HG02798 (cell line): Measurements from ENCODE around the gene TEX10.

Experiments used
- ATAC-seq: cut with Tn5 transposase; IDR thresholded peaks from one replicate; pipeline ENCODE4 v1.9.1; 2021; ENCODE audit warnings: mild to moderate bottlenecking; ENCODE audit not compliant: unreplicated experiment, poor library complexity

TEX10 gene

GRCh38 chr9:100287186-100287585 is 65.6 kb downstream of the TEX10 start:
- no peak for ATAC-seq

GRCh38 chr9:100286257-100286656 is 66.5 kb downstream of the TEX10 start:
- no peak for ATAC-seq

GRCh38 chr9:100285601-100286000 is 67.1 kb downstream of the TEX10 start:
- no peak for ATAC-seq

GRCh38 chr9:100285080-100285479 is 67.7 kb downstream of the TEX10 start:
- no peak for ATAC-seq

GRCh38 chr9:100284247-100284646 is 68.5 kb downstream of the TEX10 start:
- no peak for ATAC-seq

- no peak for ATAC-seq
Observed at GRCh38 chr9:100282388-100282719, 70.4 kb downstream of the TEX10 start.

- ATAC-seq = no peak
Observed at GRCh38 chr9:100281676-100282387, 70.9 kb downstream of the TEX10 start.

GRCh38 chr9:100281066-100281465 is 71.7 kb downstream of the TEX10 start:
- ATAC-seq = no peak

- ATAC-seq = no peak
Observed at GRCh38 chr9:100277166-100277979, 75.4 kb downstream of the TEX10 start.

GRCh38 chr9:100269656-100270055 is 83.1 kb downstream of the TEX10 start:
- ATAC-seq = no peak

- ATAC-seq = no peak
Observed at GRCh38 chr9:100268271-100268670, 84.5 kb downstream of the TEX10 start.

- no peak for ATAC-seq
Observed at GRCh38 chr9:100267211-100267610, 85.5 kb downstream of the TEX10 start.
